HepG2 (cell line): ENCODE data around the gene CDT1. TPM values are rescaled to one million over a fixed set of nuclear protein-coding genes. Genes with fewer than 3 reads are reported as not detected.

Experiments used
- ATRX ChIP-seq: sonication (generic); formaldehyde crosslinking; IDR thresholded peaks from 2 replicates; pipeline ENCODE4 v1.4.0; 2020; ENCODE audit warnings: missing genetic modification reagents, borderline replicate concordance
- BRCA1 ChIP-seq: sonication (generic); formaldehyde crosslinking; IDR thresholded peaks from 2 replicates; pipeline ENCODE4 v1.4.0; 2020; ENCODE audit warnings: missing genetic modification reagents
- CREB3 ChIP-seq: sonication (generic); formaldehyde crosslinking; IDR thresholded peaks from 2 replicates; pipeline ENCODE4 v1.5.0; 2020; ENCODE audit warnings: missing genetic modification reagents
- DBP ChIP-seq: sonication (generic); formaldehyde crosslinking; IDR thresholded peaks from 2 replicates; pipeline ENCODE4 v1.4.0; 2020; ENCODE audit warnings: missing genetic modification reagents; ENCODE audit errors: not compliant biosample characterization
- ERF ChIP-seq: IDR thresholded peaks from 2 replicates; pipeline ENCODE4 v1.6.1; 2018; ENCODE audit warnings: missing biosample characterization, missing genetic modification reagents
- GLMP ChIP-seq: sonication (generic); formaldehyde crosslinking; IDR thresholded peaks from 2 replicates; pipeline ENCODE4 v1.9.0; 2021; ENCODE audit warnings: missing genetic modification reagents, mild to moderate bottlenecking, borderline replicate concordance
- IKZF5 ChIP-seq: IDR thresholded peaks from 2 replicates; pipeline ENCODE4 v1.6.1; 2018; ENCODE audit warnings: missing genetic modification reagents, mild to moderate bottlenecking, missing compliant biosample characterization
- IRF2 ChIP-seq: IDR thresholded peaks from 2 replicates; pipeline ENCODE4 v1.6.1; 2018; ENCODE audit warnings: missing genetic modification reagents, missing compliant biosample characterization
- KAT2B ChIP-seq: fragments of 150-350 bp; IDR thresholded peaks from 2 replicates; pipeline ENCODE4 v1.6.1; 2014; ENCODE audit warnings: low read depth, low read length, borderline replicate concordance
- SCMH1 ChIP-seq: sonication (generic); formaldehyde crosslinking; IDR thresholded peaks from 2 replicates; pipeline ENCODE4 v1.9.0; 2021; ENCODE audit warnings: missing genetic modification reagents, mild to moderate bottlenecking, borderline replicate concordance
- SP1 ChIP-seq, 2 experiments: fragments of 450-650 bp in 1 of 2; sonication (generic) in 1 of 2; formaldehyde crosslinking in 1 of 2; IDR thresholded peaks; 2 replicates each; pipeline versions ENCODE4 v1.4.0 to v1.6.1; 2016 to 2020; ENCODE audit warnings: missing genetic modification reagents in 1 of 2
- SRY ChIP-seq: sonication (generic); formaldehyde crosslinking; IDR thresholded peaks from 2 replicates; pipeline ENCODE4 v1.8.0; 2022; ENCODE audit warnings: mild to moderate bottlenecking, missing genetic modification reagents
- U2AF1 ChIP-seq: fragments of 200-400 bp; formaldehyde crosslinking; optimal IDR thresholded peaks from 2 replicates; pipeline ENCODE3; 2017; ENCODE audit warnings: mild to moderate bottlenecking, low read depth, low read length
- ZNF276 ChIP-seq: sonication (generic); formaldehyde crosslinking; IDR thresholded peaks from 2 replicates; pipeline ENCODE4 v1.4.0; 2020; ENCODE audit warnings: mild to moderate bottlenecking, low read depth, missing genetic modification reagents
- ZNF597 ChIP-seq: sonication (generic); formaldehyde crosslinking; IDR thresholded peaks from 2 replicates; pipeline ENCODE4 v1.5.0; 2020; ENCODE audit warnings: missing genetic modification reagents
- ZNF639 ChIP-seq: conservative IDR thresholded peaks from 2 replicates; pipeline ENCODE4 v1.6.1; 2018; ENCODE audit warnings: missing genetic modification reagents
- ZNF674 ChIP-seq: sonication (generic); formaldehyde crosslinking; IDR thresholded peaks from 2 replicates; pipeline ENCODE4 v1.5.0; 2020; ENCODE audit warnings: low read depth, mild to moderate bottlenecking, missing genetic modification reagents
- ZNF724P ChIP-seq: sonication (generic); formaldehyde crosslinking; IDR thresholded peaks from 2 replicates; pipeline ENCODE4 v1.8.0; 2022; ENCODE audit warnings: missing genetic modification reagents, borderline replicate concordance
- polyA plus RNA-seq, 8 experiments: library from polyadenylated mRNA; depleted of rRNA in 3 of 8; stranded (reverse) in 7 of 8; unstranded in 1 of 8; fragments of >200 nt; fragmentation: Illumina TruSeq in 4 of 8; extraction: Trizol in 4 of 8; gene quantifications; 2 replicates each; pipeline versions ENCODE4 v1.2.1 to v1.2.3, GENCODE V29; 2011 to 2016; ENCODE audit warnings: low read depth in 4 of 8, missing spikeins in 1 of 8, mixed read lengths in 1 of 8; ENCODE audit not compliant: insufficient read depth in 1 of 8
- total RNA-seq, 5 experiments: library from RNA; depleted of rRNA; stranded (reverse); fragments of >200 nt; fragmentation: Illumina TruSeq; extraction: Trizol; gene quantifications; 2 replicates each; pipeline ENCODE4 v1.2.3, GENCODE V29; 2016; ENCODE audit warnings: low read depth in 1 of 5

The CDT1 gene
- total and polyA plus RNA-seq, 2 of the 13 experiments (the other 11 are each of a cell fraction or from before 2014, with no cell fraction given): 23.1 to 23.8 TPM

GRCh38 chr16:88856828-88857727 is 53.5 kb downstream of the CDT1 start, which contains the start of the genes GALNS and TRAPPC2L (continued):
- TF ChIP-seq CREB3 (no peak), ATRX (CRISPR knock-in tag) (no peak), ERF (peak; percentile 69; the same call in 1 of the 2 replicates), KAT2B (no peak), U2AF1 (peak; percentile 32), ZNF724P (no peak), SP1 (IDR thresholded peaks at IDR 0.05) (no peak), SP1 (CRISPR knock-in tag; IDR thresholded peaks at IDR 0.05) (peak; percentile 97), BRCA1 (no peak; the same call in 1 of the 2 replicates), IRF2 (CRISPR knock-in tag) (no peak), DBP (no peak), ZNF597 (no peak), ZNF674 (no peak), SRY (peak; percentile 56; the same call in 1 of the 2 replicates), SCMH1 (CRISPR knock-in tag) (no peak), GLMP (CRISPR knock-in tag) (no peak), IKZF5 (peak; percentile 53), ZNF276 (CRISPR knock-in tag) (0 out of 2 replicates have a peak, but pooled peaks have one; percentile 56), ZNF639 (CRISPR knock-in tag) (no peak)
